OCI-LY7 (cell line): ENCODE data around the gene RUNX1. TPM values are rescaled to one million over a fixed set of nuclear protein-coding genes. Genes with fewer than 3 reads are reported as not detected.
A peak's percentile ranks its signal among the peaks of the same experiment; 100 is the strongest.

Experiments used
- BruUV-seq: library from RNA; stranded (reverse); fragments of 400-500 nt; replicated peaks from 2 replicates; lab custom pipeline; 2021; lab: Mats Ljungman, UMichigan
- CTCF ChIA-PET: fragments of 300-600 bp; sonication (Branson Sonifier 250); formaldehyde crosslinking; loops from one replicate; lab custom pipeline; 2022; ENCODE audit warnings: antibody characterized with exemption; ENCODE audit not compliant: unreplicated experiment; lab: Charles Lee
- POLR2A ChIA-PET: fragments of 300-600 bp; sonication (Branson Sonifier 250); formaldehyde crosslinking; loops from one replicate; lab custom pipeline; 2022; ENCODE audit warnings: antibody characterized with exemption; lab: Charles Lee
- DNase-seq: peaks from one replicate; pipeline ENCODE4 v3.0.0-alpha.2; 2015; ENCODE audit warnings: low spot score
- H2AFZ ChIP-seq: fragments of 200-600 bp; sonication (generic), shearing (Covaris generic); 2 replicates; pipeline ENCODE4 v1.6.1; 2014; ENCODE audit warnings: mild to moderate bottlenecking, antibody characterized with exemption, low read length, moderate library complexity
- H3K27ac ChIP-seq: fragments of 200-600 bp; sonication (generic); 2 replicates; pipeline ENCODE4 v1.5.1; 2014; ENCODE audit warnings: mixed run types, low read depth, mild to moderate bottlenecking, moderate library complexity, low read length, inconsistent platforms; ENCODE audit not compliant: poor library complexity, severe bottlenecking
- H3K36me3 ChIP-seq: fragments of 200-600 bp; sonication (generic); 2 replicates; pipeline ENCODE4 v1.6.1; 2014; ENCODE audit warnings: mild to moderate bottlenecking, antibody characterized with exemption, low read length, moderate library complexity, mixed read lengths; ENCODE audit not compliant: insufficient read depth
- H3K4me1 ChIP-seq: fragments of 200-600 bp; sonication (generic); 2 replicates; pipeline ENCODE4 v1.5.1; 2014; ENCODE audit warnings: mild to moderate bottlenecking, low read length; ENCODE audit not compliant: insufficient read depth, poor library complexity, severe bottlenecking
- H3K4me2 ChIP-seq: fragments of 200-600 bp; sonication (generic); 2 replicates; pipeline ENCODE4 v1.6.1; 2014; ENCODE audit warnings: mild to moderate bottlenecking, low read length
- H3K4me3 ChIP-seq: fragments of 200-600 bp; sonication (generic); 2 replicates; pipeline ENCODE4 v1.5.1; 2014; ENCODE audit warnings: mild to moderate bottlenecking, low read depth, low read length; ENCODE audit not compliant: poor library complexity, severe bottlenecking
- H3K79me2 ChIP-seq: fragments of 200-600 bp; sonication (generic); 2 replicates; pipeline ENCODE4 v1.6.1; 2016; ENCODE audit warnings: low read depth, mild to moderate bottlenecking, low read length, moderate library complexity, mixed read lengths; ENCODE audit not compliant: insufficient read depth
- H3K9me2 ChIP-seq: fragments of 200-600 bp; sonication (generic); 2 replicates; pipeline ENCODE4 v1.6.1; 2016; ENCODE audit warnings: mild to moderate bottlenecking, low read length, mixed read lengths; ENCODE audit not compliant: insufficient read depth
- H3K9me3 ChIP-seq: fragments of 200-600 bp; sonication (generic); 2 replicates; pipeline ENCODE4 v1.6.1; 2014; ENCODE audit warnings: mild to moderate bottlenecking, mixed run types, low read length, mixed read lengths
- H4K20me1 ChIP-seq: fragments of 200-600 bp; sonication (generic); 2 replicates; pipeline ENCODE4 v1.6.1; 2014; ENCODE audit warnings: mild to moderate bottlenecking, antibody characterized with exemption, low read length, moderate library complexity, mixed read lengths; ENCODE audit not compliant: insufficient read depth
- CTCF ChIP-seq: fragments of 200-600 bp; sonication (generic); conservative IDR thresholded peaks from 2 replicates; pipeline ENCODE4 v1.5.1; 2014; ENCODE audit warnings: mild to moderate bottlenecking, antibody characterized with exemption, low read length, moderate library complexity, mixed read lengths
- EZH2phosphoT487 ChIP-seq: fragments of 200-600 bp; sonication (generic); IDR thresholded peaks from 2 replicates; pipeline ENCODE4 v1.6.1; 2018; ENCODE audit warnings: low read depth, borderline replicate concordance, mild to moderate bottlenecking, mixed run types, antibody characterized with exemption, low read length, moderate library complexity, mixed read lengths
- intact Hi-C: fragments of 100-400 bp; cut with micrococcal nuclease; formaldehyde crosslinking; loops from one replicate; pipeline ENCODE4 v1.10.0; 2022; ENCODE audit not compliant: unreplicated experiment
- total RNA-seq, 2 experiments: library from RNA; depleted of rRNA in 1 of 2; stranded (reverse); fragments of >200 nt in 1 of 2; shearing (Covaris generic) in 1 of 2; gene quantifications; 2 replicates each; pipeline ENCODE4 v1.2.3, GENCODE V29; 2014 to 2022

Gene RUNX1
- total RNA-seq, 2 experiments from 2014 or later: 30.5 to 40.8 TPM

GRCh38 chr21:34887105-34887442 is 162.0 kb downstream of the RUNX1 start:
- no peak for DNase-seq
- intact Hi-C loops: loop anchor here (5.0 kb wide), 1 partner anchor 140 kb away; no protein-coding TSS in a partner anchor

GRCh38 chr21:34886240-34887104 is 162.6 kb downstream of the RUNX1 start:
- Histone ChIP-seq H3K4me1 (peaks cover 38% of the 10 kb centered on the region), H3K79me2 (no peaks in the 10 kb centered on the region; the same call in 1 of the 2 replicates), H3K9me2 (no peaks in the 10 kb centered on the region), H3K27ac (no peak overlapping the region), H3K4me2 (peak overlapping the region; percentile 30; the same call in 1 of the 2 replicates), H3K9me3 (no peaks in the 10 kb centered on the region), H2AFZ (no peak overlapping the region), H4K20me1 (peaks cover 33% of the 10 kb centered on the region; the same call in 1 of the 2 replicates), H3K36me3 (peaks cover 15% of the 10 kb centered on the region; the same call in 1 of the 2 replicates), H3K4me3 (no peak overlapping the region)
- BruUV-seq: no TSS peak
- intact Hi-C loops: loop anchor here (5.0 kb wide), 1 partner anchor 139 kb away; no protein-coding TSS in a partner anchor
- no peak for DNase-seq
- TF ChIP-seq CTCF (no peak), EZH2phosphoT487 (no peak)
- CTCF ChIA-PET: interaction anchor here (0.5 kb wide), 1 partner anchor 53 kb away, joined by 3 read pairs; no protein-coding TSS in a partner anchor
- POLR2A ChIA-PET: interaction anchor here (0.6 kb wide), 1 partner anchor 318 kb away, joined by 4 read pairs; no protein-coding TSS in a partner anchor

More at GRCh38 chr21:34887105-34887442, 162.0 kb downstream of the RUNX1 start:
- Histone ChIP-seq H3K36me3 (peaks cover 15% of the 10 kb centered on the region; the same call in 1 of the 2 replicates), H3K4me2 (peak overlapping the region; percentile 100; the same call in 1 of the 2 replicates), H3K4me1 (peaks cover 38% of the 10 kb centered on the region), H3K27ac (no peak overlapping the region), H3K9me2 (no peaks in the 10 kb centered on the region), H3K4me3 (no peak overlapping the region), H3K9me3 (no peaks in the 10 kb centered on the region), H2AFZ (no peak overlapping the region), H4K20me1 (peaks cover 38% of the 10 kb centered on the region), H3K79me2 (no peaks in the 10 kb centered on the region; the same call in 1 of the 2 replicates)
- CTCF ChIA-PET: interaction anchor here (0.5 kb wide), 1 partner anchor 53 kb away, joined by 3 read pairs; no protein-coding TSS in a partner anchor
- TF ChIP-seq EZH2phosphoT487 (no peak), CTCF (no peak)
- BruUV-seq: no TSS peak
- POLR2A ChIA-PET: interaction anchor here (1.2 to 2.0 kb wide), 2 partner anchors 8 to 161 kb away, joined by 5 to 13 read pairs; no protein-coding TSS in a partner anchor
